Activated T-cell treated with anti-CD3 and anti-CD28 coated beads for 1 hour (primary cell): Measurements from ENCODE around the gene COL4A5.
"Not testable (repeated sequence)": the region's sequence is repeated elsewhere in the genome, so short reads cannot be mapped to it uniquely, and the experiment has no call there.

ENCODE experiments used
- DNase-seq: peaks from one replicate; pipeline ENCODE4 v3.0.0-alpha.2; 2020; ENCODE audit warnings: low read depth

COL4A5 gene

GRCh38 chrX:108456971-108457477 lies 17.4 kb downstream of the COL4A5 start:
- DNase-seq: no peak

GRCh38 chrX:108464604-108465003 lies 25.0 kb downstream of the COL4A5 start:
- DNase-seq: no peak

- DNase-seq: no peak
Observed at GRCh38 chrX:108468486-108468885, 28.8 kb downstream of the COL4A5 start.

- no peak for DNase-seq
Observed at GRCh38 chrX:108473979-108474378, 34.3 kb downstream of the COL4A5 start.

- not testable (repeated sequence) for DNase-seq
Observed at GRCh38 chrX:108481528-108481927, 41.9 kb downstream of the COL4A5 start.

GRCh38 chrX:108484251-108484650 lies 44.6 kb downstream of the COL4A5 start:
- no peak for DNase-seq

GRCh38 chrX:108485960-108486359 lies 46.3 kb downstream of the COL4A5 start:
- DNase-seq: no peak

- no peak for DNase-seq
Observed at GRCh38 chrX:108494406-108495090, 54.9 kb downstream of the COL4A5 start.

- DNase-seq: no peak
Observed at GRCh38 chrX:108511721-108512120, 72.1 kb downstream of the COL4A5 start.

GRCh38 chrX:108516184-108516583 lies 76.5 kb downstream of the COL4A5 start:
- DNase-seq: no peak

GRCh38 chrX:108527724-108528123 lies 88.1 kb downstream of the COL4A5 start:
- no peak for DNase-seq

- no peak for DNase-seq
Observed at GRCh38 chrX:108537005-108537404, 97.4 kb downstream of the COL4A5 start.

- no peak for DNase-seq
Observed at GRCh38 chrX:108541286-108541685, 101.6 kb downstream of the COL4A5 start.

- no peak for DNase-seq
Observed at GRCh38 chrX:108557580-108557979, 117.9 kb downstream of the COL4A5 start.

- DNase-seq: no peak
Observed at GRCh38 chrX:108558217-108558616, 118.6 kb downstream of the COL4A5 start.

GRCh38 chrX:108573136-108573535 lies 133.5 kb downstream of the COL4A5 start:
- DNase-seq: no peak

GRCh38 chrX:108582151-108582550 lies 142.5 kb downstream of the COL4A5 start:
- no peak for DNase-seq

- DNase-seq: no peak
Observed at GRCh38 chrX:108584617-108585211, 145.1 kb downstream of the COL4A5 start.

GRCh38 chrX:108590496-108590895 lies 150.9 kb downstream of the COL4A5 start:
- no peak for DNase-seq

- no peak for DNase-seq
Observed at GRCh38 chrX:108601276-108601675, 161.6 kb downstream of the COL4A5 start.

GRCh38 chrX:108610141-108610540 lies 170.5 kb downstream of the COL4A5 start:
- no peak for DNase-seq

GRCh38 chrX:108614616-108615015 lies 175.0 kb downstream of the COL4A5 start:
- no peak for DNase-seq

GRCh38 chrX:108640817-108641216 lies 201.2 kb downstream of the COL4A5 start:
- no peak for DNase-seq
